GM19467 (cell line): Measurements from ENCODE around the gene WDCP.
"Not testable (repeated sequence)": the region's sequence is repeated elsewhere in the genome, so short reads cannot be mapped to it uniquely, and the experiment has no call there.

Experiments
- ATAC-seq: cut with Tn5 transposase; IDR thresholded peaks from one replicate; pipeline ENCODE4 v1.9.1; 2021; ENCODE audit warnings: mild to moderate bottlenecking, moderate library complexity; ENCODE audit not compliant: unreplicated experiment

Gene WDCP

GRCh38 chr2:24072259-24072658 lies 25.1 kb upstream of the WDCP start:
- ATAC-seq = no peak

- ATAC-seq = no peak
Observed at GRCh38 chr2:24065341-24065740, 18.1 kb upstream of the WDCP start.

- ATAC-seq = no peak
Observed at GRCh38 chr2:24058564-24059271, 11.5 kb upstream of the WDCP start.

- ATAC-seq = no peak
Observed at GRCh38 chr2:24055750-24056149, 8.6 kb upstream of the WDCP start.

GRCh38 chr2:24054366-24055010 lies 7.3 kb upstream of the WDCP start:
- ATAC-seq = no peak

GRCh38 chr2:24052951-24053350 lies 5.8 kb upstream of the WDCP start:
- no peak for ATAC-seq

GRCh38 chr2:24051833-24052232 lies 4.6 kb upstream of the WDCP start:
- no peak for ATAC-seq

- no peak for ATAC-seq
Observed at GRCh38 chr2:24050041-24050979, 3.1 kb upstream of the WDCP start.

- ATAC-seq = no peak
Observed at GRCh38 chr2:24049485-24050021, 2.4 kb upstream of the WDCP start, which contains the start of gene FKBP1B. Gene FKBP1B (plus strand): TSS chr2:24049741. CDS start chr2:24049850, 109 bp downstream.

- ATAC-seq = no peak
Observed at GRCh38 chr2:24048769-24049484, 1.7 kb upstream of the WDCP start.

- ATAC-seq = no peak
Observed at GRCh38 chr2:24047703-24048033, 477 bp upstream of the WDCP start.

GRCh38 chr2:24046599-24046929 lies 627 bp downstream of the WDCP start:
- ATAC-seq = no peak

- ATAC-seq = no peak
Observed at GRCh38 chr2:24045511-24046508, 1.4 kb downstream of the WDCP start.

- not testable (repeated sequence) for ATAC-seq
Observed at GRCh38 chr2:24043133-24043532, 4.1 kb downstream of the WDCP start.

- ATAC-seq = no peak
Observed at GRCh38 chr2:24040511-24040910, 6.7 kb downstream of the WDCP start.

- ATAC-seq = no peak
Observed at GRCh38 chr2:24038786-24039499, 8.2 kb downstream of the WDCP start.

- ATAC-seq = no peak
Observed at GRCh38 chr2:24026233-24026632, 21.0 kb downstream of the WDCP start.

- ATAC-seq = no peak
Observed at GRCh38 chr2:24024996-24025663, 22.1 kb downstream of the WDCP start.
